ENCODE measurements around the gene NDUFB6. TPM values are rescaled to one million over a fixed set of nuclear protein-coding genes. Genes with fewer than 3 reads are reported as not detected.

NDUFB6 gene
- total RNA-seq, 1 experiment from 2014 or later: 60.2 TPM

- peak overlapping the region; percentile 98 to 99 (median 99); a peak in 6 of 7 replicates for H3K27ac Mint-ChIP-seq
- no peak overlapping the region for H3K27ac ChIP-seq (ENCODE audit: insufficient read length, low read depth, low read length)
- no peak overlapping the region for H3K56ac ChIP-seq (ENCODE audit: insufficient read length, low read depth, low read length)
- peak overlapping the region; percentile 85 for H3K9ac ChIP-seq (ENCODE audit: extremely low read depth, insufficient read length, low read length)
- H4K5ac ChIP-seq (ENCODE audit: insufficient read length, low read depth, low read length): no peak overlapping the region
- no peak overlapping the region for H3K4ac ChIP-seq (ENCODE audit: low read depth, low read length)
- H3K79me1 ChIP-seq (ENCODE audit: insufficient read depth, low read depth, low read length, poor library complexity, severe bottlenecking): peaks cover 3% of the 10 kb centered on the region
- no peak overlapping the region for H2BK5ac ChIP-seq (ENCODE audit: insufficient read length, low read length)
- H3T11ph ChIP-seq (ENCODE audit: low read length): no peak overlapping the region
- no peaks in the 10 kb centered on the region for H3K4me1 ChIP-seq (ENCODE audit: insufficient read depth, low read length)
- peaks cover 9% of the 10 kb centered on the region; the same call in 1 of the 2 replicates for H3K79me2 ChIP-seq (ENCODE audit: insufficient read depth, low read length)
- H3K36me3 Mint-ChIP-seq (ENCODE audit: insufficient read depth in 1 of 3, low read depth in 3 of 3): peaks cover 15 to 17% (median 16%) of the 10 kb centered on the region in 3 experiments; a peak in 6 of 7 replicates
- DNase-seq: peak; percentile 66
- peaks cover 9 to 15% of the 10 kb centered on the region in 2 experiments for H3K4me1 Mint-ChIP-seq
- no peak overlapping the region for H2AK5ac ChIP-seq (ENCODE audit: insufficient read length, low read length)
- H2AFZ ChIP-seq (ENCODE audit: low read length): no peak overlapping the region
- no peak overlapping the region for H2BK120ac ChIP-seq (ENCODE audit: low read depth, low read length, poor library complexity, severe bottlenecking)
- peak overlapping the region; percentile 99 to 100 for H3K4me3 Mint-ChIP-seq
- no peaks in the 10 kb centered on the region for H3K9me3 ChIP-seq (ENCODE audit: control insufficient read depth, low read depth, low read length)
- WGBS (ENCODE audit: extremely low coverage, insufficient read length, low lambda C conversion rate): no CpG with 5 or more reads among the region's 17 CpGs
- H3K18ac ChIP-seq (ENCODE audit: insufficient read length, low read depth, low read length): no peak overlapping the region
- no peaks in the 10 kb centered on the region for H3K27me3 ChIP-seq (ENCODE audit: insufficient read depth, low read length)
- H4K20me1 ChIP-seq (ENCODE audit: control insufficient read depth, insufficient read depth, insufficient read length): no peaks in the 10 kb centered on the region
- H3K23me2 ChIP-seq (ENCODE audit: insufficient read length, low read depth, low read length, poor library complexity, severe bottlenecking): peaks cover 5% of the 10 kb centered on the region
- H3K23ac ChIP-seq (ENCODE audit: insufficient read length, low read depth, low read length): no peak overlapping the region
- TF ChIP-seq CTCF (conservative IDR thresholded peaks at IDR 0.05): peak; percentile 84
- H4K91ac ChIP-seq (ENCODE audit: insufficient read length, low read depth, low read length): no peak overlapping the region
- no peak overlapping the region for H3K14ac ChIP-seq (ENCODE audit: insufficient read depth, low read length)
- peak overlapping the region; percentile 70 for H3K4me2 ChIP-seq (ENCODE audit: insufficient read depth, insufficient read length, low read length)
- no peak overlapping the region for H2BK15ac ChIP-seq (ENCODE audit: low read depth, low read length)
- no peak overlapping the region for H2BK12ac ChIP-seq (ENCODE audit: insufficient read length, low read depth, low read length)
- H3K27me3 Mint-ChIP-seq (ENCODE audit: low read depth): no peaks in the 10 kb centered on the region
- H3K9me3 Mint-ChIP-seq: no peaks in the 10 kb centered on the region
- no peak overlapping the region for H2BK20ac ChIP-seq (ENCODE audit: low read depth, low read length, poor library complexity, severe bottlenecking)
- H4K8ac ChIP-seq (replicated peaks; ENCODE audit: insufficient read length, low read depth, low read length): no peak overlapping the region
These were observed 725 bp downstream of the NDUFB6 start for GRCh38 chr9:32571969-32572899.

All from H9 (cell line).